Brain microvascular endothelial cell (primary cell): ENCODE measurements around the gene ZNF624.
A peak's percentile ranks its signal among the peaks of the same experiment; 100 is the strongest.

Source experiments
- DNase-seq: peaks from one replicate; pipeline ENCODE4 v3.0.0-alpha.2; 2020
- H3K27ac ChIP-seq: fragments of 250-450 bp; sonication (Bioruptor Pico); 2 replicates; pipeline ENCODE4 v1.5.1; 2020; ENCODE audit warnings: mild to moderate bottlenecking, moderate library complexity
- H3K27me3 ChIP-seq: fragments of 250-450 bp; sonication (Bioruptor Pico); replicated peaks from 2 replicates; pipeline ENCODE4 v1.5.1; 2020; ENCODE audit warnings: mild to moderate bottlenecking
- H3K36me3 ChIP-seq: fragments of 250-450 bp; sonication (Bioruptor Pico); replicated peaks from 2 replicates; pipeline ENCODE4 v1.5.1; 2020; ENCODE audit warnings: mild to moderate bottlenecking
- H3K4me3 ChIP-seq: 2 replicates; pipeline ENCODE4 v1.5.1; 2011; ENCODE audit warnings: low read depth, mild to moderate bottlenecking, control low read depth, low read length, moderate library complexity
- in situ Hi-C: cut with HindIII; loops from 2 replicates; pipeline ENCODE4 v1.10.0; 2017; ENCODE audit warnings: low sequenced_read_pairs, low pct_ligation_motif_present
- TF ChIP-seq, protein P1 (sequence below): IDR thresholded peaks from 2 replicates; pipeline ENCODE4 v1.5.1; 2011; ENCODE audit warnings: low read depth, mild to moderate bottlenecking, moderate library complexity, low read length, control low read depth, inconsistent platforms; ENCODE audit errors: missing control alignments

The ZNF624 gene

DNA sequence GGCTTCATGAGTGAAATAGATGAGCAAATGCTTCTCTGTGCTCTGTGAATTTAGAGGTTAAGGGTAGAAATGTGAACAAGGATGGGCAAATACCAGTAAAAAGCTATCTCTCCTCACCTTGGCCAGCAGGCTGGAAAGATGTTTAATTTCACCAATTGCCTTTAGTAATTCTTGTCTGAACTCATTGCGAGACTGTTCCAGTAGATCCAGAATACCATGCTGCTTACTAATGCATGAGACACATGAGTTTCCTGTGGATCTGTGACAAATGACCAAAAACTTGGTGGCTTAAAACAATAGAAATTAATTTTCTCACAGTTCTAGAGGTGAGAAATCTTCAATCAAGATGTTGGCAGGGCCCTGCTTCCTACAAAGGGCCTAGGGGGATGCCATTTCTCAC, 9.3 kb upstream of the ZNF624 start:
- Histone ChIP-seq H3K4me3 (no peak overlapping the region), H3K27me3 (no peaks in the 10 kb centered on the region), H3K27ac (no peak overlapping the region), H3K36me3 (no peaks in the 10 kb centered on the region)
- TF ChIP-seq, protein P1, sequence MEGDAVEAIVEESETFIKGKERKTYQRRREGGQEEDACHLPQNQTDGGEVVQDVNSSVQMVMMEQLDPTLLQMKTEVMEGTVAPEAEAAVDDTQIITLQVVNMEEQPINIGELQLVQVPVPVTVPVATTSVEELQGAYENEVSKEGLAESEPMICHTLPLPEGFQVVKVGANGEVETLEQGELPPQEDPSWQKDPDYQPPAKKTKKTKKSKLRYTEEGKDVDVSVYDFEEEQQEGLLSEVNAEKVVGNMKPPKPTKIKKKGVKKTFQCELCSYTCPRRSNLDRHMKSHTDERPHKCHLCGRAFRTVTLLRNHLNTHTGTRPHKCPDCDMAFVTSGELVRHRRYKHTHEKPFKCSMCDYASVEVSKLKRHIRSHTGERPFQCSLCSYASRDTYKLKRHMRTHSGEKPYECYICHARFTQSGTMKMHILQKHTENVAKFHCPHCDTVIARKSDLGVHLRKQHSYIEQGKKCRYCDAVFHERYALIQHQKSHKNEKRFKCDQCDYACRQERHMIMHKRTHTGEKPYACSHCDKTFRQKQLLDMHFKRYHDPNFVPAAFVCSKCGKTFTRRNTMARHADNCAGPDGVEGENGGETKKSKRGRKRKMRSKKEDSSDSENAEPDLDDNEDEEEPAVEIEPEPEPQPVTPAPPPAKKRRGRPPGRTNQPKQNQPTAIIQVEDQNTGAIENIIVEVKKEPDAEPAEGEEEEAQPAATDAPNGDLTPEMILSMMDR: no peak
- in situ Hi-C loops: no loop called here
- no peak for DNase-seq

DNA sequence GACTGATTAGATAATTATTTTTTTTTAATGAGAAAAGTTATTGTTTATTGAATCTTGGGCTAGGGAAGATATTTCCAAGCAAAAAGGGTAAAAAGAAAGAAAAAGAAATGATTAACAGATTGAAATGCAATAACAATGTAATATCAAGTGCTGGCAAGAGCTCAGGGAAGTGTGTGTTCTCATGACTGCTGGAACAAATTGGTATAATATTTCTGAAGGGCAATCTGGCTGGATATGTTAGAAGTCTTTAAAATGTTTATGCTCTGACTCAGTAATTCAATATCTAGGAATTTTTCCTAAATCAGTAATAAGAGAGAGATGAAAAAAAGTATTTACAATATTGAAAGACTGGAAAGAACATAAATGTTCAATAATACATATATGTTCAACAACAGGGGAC, 7.6 kb upstream of the ZNF624 start:
- DNase-seq: no peak
- no peak overlapping the region for H3K27ac ChIP-seq
- in situ Hi-C loops: no loop called here
- H3K27me3 ChIP-seq: no peaks in the 10 kb centered on the region
- no peak overlapping the region for H3K4me3 ChIP-seq
- H3K36me3 ChIP-seq: no peaks in the 10 kb centered on the region
- TF ChIP-seq, protein P1: no peak

DNA sequence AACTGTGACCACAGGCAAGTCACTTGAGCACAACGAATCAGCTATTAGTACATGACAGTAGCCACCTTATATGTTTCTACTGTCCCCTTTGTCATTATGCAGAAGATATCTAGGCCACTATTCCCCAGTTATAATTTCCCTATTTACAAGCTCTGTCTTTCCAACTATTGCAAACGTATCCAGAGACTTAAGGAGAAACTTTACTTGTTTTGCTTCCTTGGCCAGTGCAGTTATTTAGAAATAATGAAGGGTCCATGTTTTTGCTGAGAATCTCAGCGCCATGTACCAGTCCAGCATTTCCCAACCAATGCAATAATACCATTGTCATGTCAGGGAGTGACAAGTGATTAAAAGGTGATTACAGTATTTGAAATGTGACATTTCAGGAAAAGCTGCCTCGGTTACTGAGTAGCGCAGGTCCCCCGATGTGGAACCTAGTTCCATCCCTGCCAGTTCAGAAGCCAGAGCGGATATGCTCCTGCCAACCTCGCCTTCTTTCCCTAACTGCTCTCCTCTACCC, 743 bp downstream of the ZNF624 start:
- Histone ChIP-seq H3K27ac (no peak overlapping the region), H3K4me3 (peak overlapping the region; percentile 87), H3K36me3 (no peaks in the 10 kb centered on the region), H3K27me3 (no peaks in the 10 kb centered on the region)
- TF ChIP-seq, protein P1: no peak
- DNase-seq: no peak
- in situ Hi-C loops: no loop called here

DNA sequence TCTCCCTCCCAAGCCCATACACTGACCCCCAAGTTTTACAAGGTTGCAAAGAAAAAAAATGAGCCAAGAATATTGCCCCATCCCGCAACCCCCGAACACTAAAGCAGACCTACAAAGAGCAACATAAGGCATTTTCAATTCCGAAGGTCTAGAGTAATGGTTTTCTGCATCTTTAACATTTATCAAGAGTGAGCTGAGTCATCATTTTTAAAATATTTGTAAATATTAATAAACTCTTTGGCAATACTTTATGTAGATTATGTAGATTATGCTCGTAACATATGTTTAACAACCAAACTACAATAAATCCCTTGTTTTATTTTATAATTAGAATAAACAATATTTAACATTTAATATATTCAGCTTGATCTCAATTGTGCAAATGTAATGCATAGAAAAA, 1.4 kb downstream of the ZNF624 start:
- DNase-seq: no peak
- Histone ChIP-seq H3K36me3 (no peaks in the 10 kb centered on the region), H3K27me3 (no peaks in the 10 kb centered on the region), H3K4me3 (no peak overlapping the region), H3K27ac (no peak overlapping the region)
- in situ Hi-C loops: no loop called here
- TF ChIP-seq, protein P1: no peak

DNA sequence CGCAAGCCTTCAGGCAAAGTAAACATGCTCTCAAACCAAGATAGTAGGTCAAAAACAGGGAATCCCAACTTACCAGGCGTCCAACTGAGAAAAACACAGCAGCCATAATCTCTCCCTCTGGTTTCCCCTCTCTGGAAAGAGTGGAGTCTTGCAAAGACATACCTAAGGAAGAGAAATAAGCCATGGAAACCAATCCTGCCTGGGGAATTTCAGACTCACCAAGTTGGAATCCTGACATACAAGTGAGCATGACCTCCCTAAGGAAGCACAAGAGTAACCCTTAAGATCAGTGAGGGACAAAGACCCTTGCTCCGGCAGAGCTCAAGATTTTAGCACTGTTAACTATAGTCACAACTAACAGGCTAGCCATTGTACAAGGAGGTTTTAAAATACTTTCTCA, 4.1 kb downstream of the ZNF624 start:
- Histone ChIP-seq H3K4me3 (no peak overlapping the region), H3K36me3 (no peaks in the 10 kb centered on the region), H3K27ac (no peak overlapping the region), H3K27me3 (no peaks in the 10 kb centered on the region)
- no peak for DNase-seq
- in situ Hi-C loops: no loop called here
- TF ChIP-seq, protein P1: no peak

DNA sequence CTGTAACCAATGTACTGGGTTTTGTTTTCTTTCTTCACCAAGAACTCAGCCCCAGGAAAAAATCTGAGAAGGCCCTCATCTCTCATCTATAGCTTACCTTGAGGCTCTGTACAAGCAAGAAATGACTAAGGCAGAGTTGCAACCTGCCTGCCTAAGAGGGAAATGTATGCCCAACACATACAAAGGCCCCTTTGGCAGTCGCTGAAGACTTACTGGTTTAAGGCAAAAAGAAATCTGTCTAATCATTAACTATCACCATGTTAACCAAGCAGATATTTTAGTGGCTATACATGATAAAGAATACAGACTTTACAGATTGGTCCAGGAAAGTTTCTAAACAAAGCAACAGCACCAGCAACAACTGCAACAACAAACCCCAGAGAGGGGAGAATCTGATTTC, 14.2 kb downstream of the ZNF624 start:
- in situ Hi-C loops: no loop called here
- no peak overlapping the region for H3K27ac ChIP-seq
- H3K36me3 ChIP-seq: peaks cover 4% of the 10 kb centered on the region
- no peaks in the 10 kb centered on the region for H3K27me3 ChIP-seq
- H3K4me3 ChIP-seq: no peak overlapping the region
- TF ChIP-seq, protein P1: no peak
- no peak for DNase-seq
